HCT116 (cell line): Measurements from ENCODE around the gene GPRC5A. TPM values are rescaled to one million over a fixed set of nuclear protein-coding genes. Genes with fewer than 3 reads are reported as not detected.

Source experiments
- ATAC-seq: fragments of 200-7000 bp; cut with Tn5 transposase; 2 replicates; pipeline ENCODE4 v1.9.1; 2020; ENCODE audit warnings: mild to moderate bottlenecking, moderate library complexity
- BruUV-seq: library from RNA; stranded (reverse); fragments of 400-500 nt; replicated peaks from 2 replicates; lab custom pipeline; 2021; lab: Mats Ljungman, UMichigan
- CTCF ChIA-PET: fragments of 300-600 bp; sonication (Branson Sonifier 250); formaldehyde crosslinking; loops from one replicate; lab custom pipeline; 2021; ENCODE audit warnings: antibody characterized with exemption; lab: Charles Lee
- POLR2A ChIA-PET: fragments of 300-600, 350-600 bp; sonication (Branson Sonifier 250); formaldehyde crosslinking; loops from one replicate; lab custom pipeline; 2021; ENCODE audit warnings: antibody characterized with exemption; lab: Charles Lee
- RAD21 ChIA-PET, 2 experiments: fragments of 300-600 bp; sonication (Branson Sonifier 250); formaldehyde crosslinking; loops; one replicate each; lab custom pipeline; 2023; ENCODE audit warnings: low total read pairs in 2 of 2; ENCODE audit not compliant: uncharacterized antibody in 2 of 2, unreplicated experiment in 2 of 2, low non-redundant PET in 1 of 2; lab: Charles Lee
- DNase-seq: peaks from one replicate; pipeline ENCODE4 v3.0.0-alpha.2; 2010; ENCODE audit warnings: low read depth, low spot score
- H2AFZ ChIP-seq: fragments of 200-600 bp; shearing (Covaris generic), sonication (generic); 2 replicates; pipeline ENCODE4 v1.6.1; 2017; ENCODE audit warnings: low read depth, mixed run types, mixed read lengths, antibody characterized with exemption, low read length; ENCODE audit not compliant: poor library complexity, severe bottlenecking
- H3K27ac ChIP-seq: 2 replicates; pipeline ENCODE4 v1.5.1; 2012; ENCODE audit warnings: low read depth, low read length
- H3K27me3 ChIP-seq: fragments of 200-600 bp; sonication (generic); 2 replicates; pipeline ENCODE4 v1.6.1; 2016; ENCODE audit warnings: mixed run types, low read length, mixed read lengths; ENCODE audit not compliant: insufficient read depth
- H3K36me3 ChIP-seq, 2 experiments: fragments of 200-500 bp in 1 of 2; fragments of 200-600 bp in 1 of 2; sonication (Bioruptor generic) in 1 of 2; sonication (generic) in 1 of 2; 2 replicates each; pipeline versions ENCODE4 v1.5.1 to v1.6.1; 2014 to 2016; ENCODE audit warnings: low read length in 2 of 2, inconsistent platforms in 1 of 2, mixed read lengths in 1 of 2, mixed run types in 1 of 2; ENCODE audit not compliant: insufficient read depth in 2 of 2, control insufficient read depth in 1 of 2
- H3K4me1 ChIP-seq, 2 experiments: fragments of 200-600 bp in 1 of 2; sonication (generic) in 1 of 2; 2 replicates each; pipeline versions ENCODE4 v1.5.1 to v1.6.1; 2012 to 2017; ENCODE audit warnings: low read length in 2 of 2, inconsistent platforms in 1 of 2, mild to moderate bottlenecking in 1 of 2, mixed read lengths in 1 of 2, mixed run types in 1 of 2, moderate library complexity in 1 of 2; ENCODE audit not compliant: insufficient read depth in 2 of 2, control insufficient read depth in 1 of 2
- H3K4me2 ChIP-seq: fragments of 200-600 bp; sonication (generic); 2 replicates; pipeline ENCODE4 v1.6.1; 2017; ENCODE audit warnings: mixed run types, low read length, mixed read lengths
- H3K4me3 ChIP-seq, 2 experiments: fragments of 200-600 bp in 1 of 2; sonication (generic) in 1 of 2; replicated peaks in 1 of 2; 2 replicates each; pipeline ENCODE4 v1.5.1; 2011 to 2016; ENCODE audit warnings: low read length in 2 of 2, control low read depth in 1 of 2, low read depth in 1 of 2, mild to moderate bottlenecking in 1 of 2, mixed read lengths in 1 of 2, mixed run types in 1 of 2
- H3K79me2 ChIP-seq: fragments of 200-600 bp; sonication (generic); 2 replicates; pipeline ENCODE4 v1.6.1; 2017; ENCODE audit warnings: mild to moderate bottlenecking, mixed run types, low read length, moderate library complexity, mixed read lengths; ENCODE audit not compliant: insufficient read depth
- H3K9ac ChIP-seq: fragments of 200-600 bp; sonication (generic); 2 replicates; pipeline ENCODE4 v1.6.1; 2016; ENCODE audit warnings: low read length, mixed read lengths
- H3K9me2 ChIP-seq: fragments of 200-600 bp; sonication (generic), shearing (Covaris generic); 2 replicates; pipeline ENCODE4 v1.6.1; 2017; ENCODE audit warnings: mixed run types, mild to moderate bottlenecking, moderate library complexity; ENCODE audit not compliant: insufficient read depth
- H3K9me3 ChIP-seq, 2 experiments: fragments of 200-500 bp in 1 of 2; fragments of 200-600 bp in 1 of 2; sonication (Bioruptor generic) in 1 of 2; sonication (generic) in 1 of 2; 2 replicates each; pipeline ENCODE4 v1.6.1; 2014 to 2017; ENCODE audit warnings: low read length in 2 of 2, mixed read lengths in 2 of 2, inconsistent platforms in 1 of 2, low read depth in 1 of 2, mild to moderate bottlenecking in 1 of 2, mixed run types in 1 of 2, moderate library complexity in 1 of 2; ENCODE audit not compliant: control insufficient read depth in 1 of 2, insufficient read depth in 1 of 2
- H4K20me1 ChIP-seq: fragments of 200-600 bp; sonication (generic), shearing (Covaris generic); 2 replicates; pipeline ENCODE4 v1.6.1; 2017; ENCODE audit warnings: mixed run types, mild to moderate bottlenecking, moderate library complexity; ENCODE audit not compliant: insufficient read depth
- CEBPB ChIP-seq: IDR thresholded peaks from 2 replicates; pipeline ENCODE4 v1.6.1; 2012; ENCODE audit warnings: low read depth
- EZH2 ChIP-seq: fragments of 200-600 bp; sonication (generic); IDR thresholded peaks from 2 replicates; pipeline ENCODE4 v1.6.1; 2017; ENCODE audit warnings: antibody characterized with exemption, mixed run types
- FOSL1 ChIP-seq: IDR thresholded peaks from 2 replicates; pipeline ENCODE4 v1.6.1; 2012; ENCODE audit warnings: low read depth
- MAX ChIP-seq: IDR thresholded peaks from 2 replicates; pipeline ENCODE4 v1.6.1; 2012
- POLR2A ChIP-seq: IDR thresholded peaks from 2 replicates; pipeline ENCODE4 v1.7.0; 2011; ENCODE audit warnings: borderline replicate concordance; ENCODE audit not compliant: insufficient read depth, insufficient read length; ENCODE audit errors: extremely low read depth
- POLR2AphosphoS5 ChIP-seq: IDR thresholded peaks from 2 replicates; pipeline ENCODE4 v1.6.1; 2011; ENCODE audit warnings: mild to moderate bottlenecking, low read depth, low read length, moderate library complexity
- SIN3A ChIP-seq: IDR thresholded peaks from 2 replicates; pipeline ENCODE4 v1.6.1; 2012; ENCODE audit warnings: low read depth
- YY1 ChIP-seq: IDR thresholded peaks from 2 replicates; pipeline ENCODE4 v1.6.1; 2011; ENCODE audit warnings: low read length, low read depth, moderate library complexity, mild to moderate bottlenecking; ENCODE audit not compliant: insufficient replicate concordance; ENCODE audit errors: extremely low read depth
- intact Hi-C: fragments of 100-400 bp; cut with micrococcal nuclease; formaldehyde crosslinking; loops from 2 replicates; pipeline ENCODE4 v1.10.0; 2022
- total RNA-seq: library from RNA; stranded (reverse); gene quantifications from one replicate; pipeline ENCODE4 v1.2.1, GENCODE V29; 2021; ENCODE audit not compliant: unreplicated experiment
- TF ChIP-seq, protein P1 (sequence below): IDR thresholded peaks from 2 replicates; pipeline ENCODE4 v1.6.1; 2011; ENCODE audit warnings: mild to moderate bottlenecking, low read length, moderate library complexity; ENCODE audit not compliant: insufficient replicate concordance; ENCODE audit errors: extremely low read depth
- TF ChIP-seq, protein P2 (sequence below), 3 experiments: fragments of 200-600 bp in 1 of 3; sonication (generic) in 1 of 3; IDR thresholded peaks in 2 of 3; conservative IDR thresholded peaks in 1 of 3; 2 replicates each; pipeline ENCODE4 v1.5.1; 2012 to 2017; ENCODE audit warnings: low read depth in 2 of 3, low read length in 2 of 3, antibody characterized with exemption in 1 of 3, borderline replicate concordance in 1 of 3, control low read depth in 1 of 3, mild to moderate bottlenecking in 1 of 3, mixed read lengths in 1 of 3, mixed run types in 1 of 3, moderate library complexity in 1 of 3; ENCODE audit not compliant: insufficient read depth in 1 of 3

Gene GPRC5A
- total RNA-seq, 1 experiment from 2014 or later = 305 TPM

DNA sequence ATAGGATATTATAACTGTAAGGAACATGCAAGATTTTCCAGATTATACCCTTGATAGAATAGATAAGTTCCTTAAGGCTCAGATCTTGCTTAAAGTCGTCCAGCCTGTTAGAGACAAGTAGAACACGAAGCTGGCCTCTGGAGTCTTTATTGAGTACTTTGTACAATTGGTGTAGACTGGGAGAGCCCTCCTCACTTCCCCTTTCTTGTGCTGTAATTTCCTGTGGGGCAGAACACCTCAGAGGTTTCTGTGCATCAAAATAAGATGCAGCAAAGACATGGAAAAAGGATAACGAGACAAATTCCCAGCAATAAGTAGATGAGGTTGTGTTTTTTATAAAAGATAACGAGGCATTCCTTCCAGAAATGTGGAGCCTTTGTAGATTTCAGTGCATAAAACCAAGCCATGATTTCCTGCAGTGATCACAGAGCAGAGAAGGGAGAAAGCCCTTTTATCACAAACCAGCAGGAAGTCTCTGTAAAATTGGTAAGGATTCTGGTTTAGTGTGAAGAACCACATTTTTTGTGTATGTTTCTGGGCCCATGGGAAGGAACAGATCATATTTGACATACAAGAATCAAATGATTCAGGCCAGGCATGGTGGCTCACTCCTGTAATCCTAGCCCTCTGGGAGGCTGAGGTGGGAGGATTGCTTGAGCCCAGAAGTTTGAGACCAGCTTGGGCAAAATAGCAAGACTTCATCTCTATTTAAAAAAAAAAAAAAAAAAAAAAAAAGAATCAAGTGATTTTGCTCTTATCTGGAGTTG is 18.0 kb downstream of the GPRC5A start (continued):
- no peak for TF ChIP-seq MAX
- TF ChIP-seq YY1 = no peak
- no peak for TF ChIP-seq SIN3A
- TF ChIP-seq EZH2 = no peak

GRCh38 chr12:12909995-12910420 is 18.6 kb downstream of the GPRC5A start:
- Histone ChIP-seq H4K20me1 (peaks cover 32% of the 10 kb centered on the region), H3K4me2 (no peak overlapping the region), H3K9ac (no peak overlapping the region), H2AFZ (no peak overlapping the region), H3K27ac (peak overlapping the region; percentile 4), H3K4me3 (no peak overlapping the region), H3K9me2 (no peaks in the 10 kb centered on the region), H3K79me2 (peaks cover 95% of the 10 kb centered on the region), H3K27me3 (no peaks in the 10 kb centered on the region), H3K36me3 (peaks cover 53 to 88% of the 10 kb centered on the region in 2 experiments), H3K9me3 (no peaks in the 10 kb centered on the region), H3K4me1 (peaks cover 18 to 59% of the 10 kb centered on the region in 2 experiments)
- ATAC-seq (no peak), DNase-seq (no peak)
- no TSS peak for BruUV-seq
- POLR2A ChIA-PET = no interaction called here
- intact Hi-C loops = no loop called here
- RAD21 ChIA-PET = no interaction called here
- peak; percentile 53 for TF ChIP-seq POLR2AphosphoS5
- TF ChIP-seq CEBPB = no peak
- CTCF ChIA-PET = no interaction called here

- BruUV-seq = no TSS peak
Observed at GRCh38 chr12:12912711-12913110, 21.3 kb downstream of the GPRC5A start.

More at GRCh38 chr12:12912711-12913110, 21.3 kb downstream of the GPRC5A start:
- no peaks in the 10 kb centered on the region for H3K9me2 ChIP-seq
- H3K9ac ChIP-seq = no peak overlapping the region
- H2AFZ ChIP-seq = no peak overlapping the region
- no peak overlapping the region for H3K4me2 ChIP-seq
- H3K36me3 ChIP-seq = peaks cover 61 to 79% of the 10 kb centered on the region in 2 experiments
- TF ChIP-seq, protein P1, sequence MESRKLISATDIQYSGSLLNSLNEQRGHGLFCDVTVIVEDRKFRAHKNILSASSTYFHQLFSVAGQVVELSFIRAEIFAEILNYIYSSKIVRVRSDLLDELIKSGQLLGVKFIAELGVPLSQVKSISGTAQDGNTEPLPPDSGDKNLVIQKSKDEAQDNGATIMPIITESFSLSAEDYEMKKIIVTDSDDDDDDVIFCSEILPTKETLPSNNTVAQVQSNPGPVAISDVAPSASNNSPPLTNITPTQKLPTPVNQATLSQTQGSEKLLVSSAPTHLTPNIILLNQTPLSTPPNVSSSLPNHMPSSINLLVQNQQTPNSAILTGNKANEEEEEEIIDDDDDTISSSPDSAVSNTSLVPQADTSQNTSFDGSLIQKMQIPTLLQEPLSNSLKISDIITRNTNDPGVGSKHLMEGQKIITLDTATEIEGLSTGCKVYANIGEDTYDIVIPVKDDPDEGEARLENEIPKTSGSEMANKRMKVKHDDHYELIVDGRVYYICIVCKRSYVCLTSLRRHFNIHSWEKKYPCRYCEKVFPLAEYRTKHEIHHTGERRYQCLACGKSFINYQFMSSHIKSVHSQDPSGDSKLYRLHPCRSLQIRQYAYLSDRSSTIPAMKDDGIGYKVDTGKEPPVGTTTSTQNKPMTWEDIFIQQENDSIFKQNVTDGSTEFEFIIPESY = no peak
- TF ChIP-seq FOSL1 = no peak
- TF ChIP-seq POLR2A = no peak
- TF ChIP-seq, protein P2, sequence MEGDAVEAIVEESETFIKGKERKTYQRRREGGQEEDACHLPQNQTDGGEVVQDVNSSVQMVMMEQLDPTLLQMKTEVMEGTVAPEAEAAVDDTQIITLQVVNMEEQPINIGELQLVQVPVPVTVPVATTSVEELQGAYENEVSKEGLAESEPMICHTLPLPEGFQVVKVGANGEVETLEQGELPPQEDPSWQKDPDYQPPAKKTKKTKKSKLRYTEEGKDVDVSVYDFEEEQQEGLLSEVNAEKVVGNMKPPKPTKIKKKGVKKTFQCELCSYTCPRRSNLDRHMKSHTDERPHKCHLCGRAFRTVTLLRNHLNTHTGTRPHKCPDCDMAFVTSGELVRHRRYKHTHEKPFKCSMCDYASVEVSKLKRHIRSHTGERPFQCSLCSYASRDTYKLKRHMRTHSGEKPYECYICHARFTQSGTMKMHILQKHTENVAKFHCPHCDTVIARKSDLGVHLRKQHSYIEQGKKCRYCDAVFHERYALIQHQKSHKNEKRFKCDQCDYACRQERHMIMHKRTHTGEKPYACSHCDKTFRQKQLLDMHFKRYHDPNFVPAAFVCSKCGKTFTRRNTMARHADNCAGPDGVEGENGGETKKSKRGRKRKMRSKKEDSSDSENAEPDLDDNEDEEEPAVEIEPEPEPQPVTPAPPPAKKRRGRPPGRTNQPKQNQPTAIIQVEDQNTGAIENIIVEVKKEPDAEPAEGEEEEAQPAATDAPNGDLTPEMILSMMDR (IDR thresholded peaks at IDR 0.05 in 2 of 3, conservative IDR thresholded peaks at IDR 0.05 in 1 of 3; ENCODE audit: borderline replicate concordance in 1 of 3, insufficient read depth in 1 of 3, low read depth in 2 of 3, low read length in 2 of 3) = no peak
- intact Hi-C loops = no loop called here
- peaks cover 87% of the 10 kb centered on the region for H3K79me2 ChIP-seq
- no peaks in the 10 kb centered on the region for H3K27me3 ChIP-seq
- ATAC-seq (no peak), DNase-seq (no peak)
- peaks cover 32% of the 10 kb centered on the region for H4K20me1 ChIP-seq
- CTCF ChIA-PET = no interaction called here
- H3K9me3 ChIP-seq = no peaks in the 10 kb centered on the region
- RAD21 ChIA-PET = no interaction called here
- H3K27ac ChIP-seq = no peak overlapping the region
- POLR2A ChIA-PET = no interaction called here
- no peak overlapping the region for H3K4me3 ChIP-seq
- H3K4me1 ChIP-seq = peaks cover 13 to 51% of the 10 kb centered on the region in 2 experiments
